ENCODE results near the gene UMODL1.
A peak's percentile ranks its signal among the peaks of the same experiment; 100 is the strongest.

The UMODL1 gene

DNA sequence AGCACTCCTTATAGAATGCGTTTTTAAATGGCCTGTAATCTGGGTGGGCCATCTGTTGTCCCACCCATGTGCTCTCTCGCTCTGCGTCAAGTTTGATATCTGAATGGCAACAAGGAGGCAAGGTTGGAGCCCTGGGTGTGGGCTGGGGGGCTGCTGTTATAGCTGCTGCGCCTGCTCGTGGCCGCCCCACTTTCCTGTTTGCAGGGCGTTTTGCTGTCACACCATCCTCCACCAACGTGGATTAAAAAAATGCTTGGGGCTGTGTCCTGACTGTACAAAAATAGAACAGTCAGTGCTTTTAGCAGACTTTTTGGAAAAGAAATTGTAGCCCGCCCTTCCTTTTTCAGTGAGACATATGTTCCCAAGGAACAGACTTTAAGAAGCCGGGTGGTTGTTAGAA, 25.4 kb downstream of the UMODL1 start:
- no peak for TF ChIP-seq RAD21 (IDR thresholded peaks at IDR 0.05; ENCODE audit: low read depth)
- TF ChIP-seq, protein P1, sequence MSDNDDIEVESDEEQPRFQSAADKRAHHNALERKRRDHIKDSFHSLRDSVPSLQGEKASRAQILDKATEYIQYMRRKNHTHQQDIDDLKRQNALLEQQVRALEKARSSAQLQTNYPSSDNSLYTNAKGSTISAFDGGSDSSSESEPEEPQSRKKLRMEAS (IDR thresholded peaks at IDR 0.05): no peak

DNA sequence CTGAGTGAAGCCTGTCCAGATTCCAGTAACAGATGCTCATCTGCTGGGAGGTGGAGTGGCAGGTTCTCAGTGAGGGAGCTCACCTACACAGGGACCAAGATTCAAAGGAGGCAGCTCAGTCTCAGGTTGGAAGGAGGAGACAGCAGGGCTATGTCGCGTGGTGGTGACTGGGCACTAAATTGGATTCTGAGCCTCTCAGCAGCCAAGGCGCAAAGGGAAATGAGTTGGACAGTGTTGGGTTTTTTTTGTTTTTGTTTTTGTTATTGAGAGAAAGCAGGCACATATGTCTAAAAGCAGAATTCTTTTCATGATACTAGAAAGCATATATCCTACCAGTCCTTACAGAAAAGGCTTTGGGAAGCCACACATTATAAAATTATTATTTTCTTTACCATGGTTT, 26.2 kb downstream of the UMODL1 start:
- TF ChIP-seq RAD21 (IDR thresholded peaks at IDR 0.05; ENCODE audit: low read depth) (no peak), TCF12 (IDR thresholded peaks at IDR 0.05; ENCODE audit: low read depth) (no peak), TAF1 (IDR thresholded peaks at IDR 0.05; ENCODE audit: low read depth) (no peak), NFIC (IDR thresholded peaks at IDR 0.05) (no peak)
- TF ChIP-seq, protein P1 (IDR thresholded peaks at IDR 0.05): no peak
- TF ChIP-seq, protein P2, sequence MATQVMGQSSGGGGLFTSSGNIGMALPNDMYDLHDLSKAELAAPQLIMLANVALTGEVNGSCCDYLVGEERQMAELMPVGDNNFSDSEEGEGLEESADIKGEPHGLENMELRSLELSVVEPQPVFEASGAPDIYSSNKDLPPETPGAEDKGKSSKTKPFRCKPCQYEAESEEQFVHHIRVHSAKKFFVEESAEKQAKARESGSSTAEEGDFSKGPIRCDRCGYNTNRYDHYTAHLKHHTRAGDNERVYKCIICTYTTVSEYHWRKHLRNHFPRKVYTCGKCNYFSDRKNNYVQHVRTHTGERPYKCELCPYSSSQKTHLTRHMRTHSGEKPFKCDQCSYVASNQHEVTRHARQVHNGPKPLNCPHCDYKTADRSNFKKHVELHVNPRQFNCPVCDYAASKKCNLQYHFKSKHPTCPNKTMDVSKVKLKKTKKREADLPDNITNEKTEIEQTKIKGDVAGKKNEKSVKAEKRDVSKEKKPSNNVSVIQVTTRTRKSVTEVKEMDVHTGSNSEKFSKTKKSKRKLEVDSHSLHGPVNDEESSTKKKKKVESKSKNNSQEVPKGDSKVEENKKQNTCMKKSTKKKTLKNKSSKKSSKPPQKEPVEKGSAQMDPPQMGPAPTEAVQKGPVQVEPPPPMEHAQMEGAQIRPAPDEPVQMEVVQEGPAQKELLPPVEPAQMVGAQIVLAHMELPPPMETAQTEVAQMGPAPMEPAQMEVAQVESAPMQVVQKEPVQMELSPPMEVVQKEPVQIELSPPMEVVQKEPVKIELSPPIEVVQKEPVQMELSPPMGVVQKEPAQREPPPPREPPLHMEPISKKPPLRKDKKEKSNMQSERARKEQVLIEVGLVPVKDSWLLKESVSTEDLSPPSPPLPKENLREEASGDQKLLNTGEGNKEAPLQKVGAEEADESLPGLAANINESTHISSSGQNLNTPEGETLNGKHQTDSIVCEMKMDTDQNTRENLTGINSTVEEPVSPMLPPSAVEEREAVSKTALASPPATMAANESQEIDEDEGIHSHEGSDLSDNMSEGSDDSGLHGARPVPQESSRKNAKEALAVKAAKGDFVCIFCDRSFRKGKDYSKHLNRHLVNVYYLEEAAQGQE (IDR thresholded peaks at IDR 0.05; ENCODE audit: low read depth): no peak

DNA sequence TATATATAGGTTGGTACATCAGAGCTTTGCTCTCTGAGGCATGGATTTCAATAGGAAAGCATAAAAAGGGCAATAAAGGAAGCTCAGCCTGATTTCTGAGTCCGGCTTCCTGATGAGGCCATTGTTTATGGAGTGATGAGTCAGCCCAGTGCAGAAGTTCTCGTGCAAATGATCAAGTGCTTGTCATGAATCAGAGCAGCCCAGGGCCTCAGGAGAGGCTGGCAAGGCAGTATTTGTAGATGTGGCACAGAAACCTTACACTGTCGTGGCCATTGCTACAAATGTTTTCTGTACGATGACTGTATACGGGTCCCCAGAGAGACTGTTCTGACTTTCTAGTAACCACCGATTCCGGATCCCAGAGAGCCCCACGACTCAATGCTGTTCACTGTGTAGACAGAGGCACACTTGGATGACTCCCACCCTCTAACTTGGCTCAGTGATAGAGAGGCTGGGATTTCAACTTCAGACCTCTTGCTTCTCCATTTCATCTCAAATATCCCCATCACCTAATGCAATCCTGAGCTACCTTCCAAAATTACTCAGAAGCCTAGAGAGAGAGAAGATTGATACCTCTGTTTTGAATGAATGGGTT, 26.8 kb downstream of the UMODL1 start:
- TF ChIP-seq TCF12 (IDR thresholded peaks at IDR 0.05; ENCODE audit: low read depth): peak; percentile 60
- TF ChIP-seq EP300 (IDR thresholded peaks at IDR 0.05; ENCODE audit: borderline replicate concordance): peak; percentile 34; the same call in 1 of the 2 replicates
- TF ChIP-seq, protein P1 (IDR thresholded peaks at IDR 0.05): no peak; the same call in 1 of the 2 replicates

DNA sequence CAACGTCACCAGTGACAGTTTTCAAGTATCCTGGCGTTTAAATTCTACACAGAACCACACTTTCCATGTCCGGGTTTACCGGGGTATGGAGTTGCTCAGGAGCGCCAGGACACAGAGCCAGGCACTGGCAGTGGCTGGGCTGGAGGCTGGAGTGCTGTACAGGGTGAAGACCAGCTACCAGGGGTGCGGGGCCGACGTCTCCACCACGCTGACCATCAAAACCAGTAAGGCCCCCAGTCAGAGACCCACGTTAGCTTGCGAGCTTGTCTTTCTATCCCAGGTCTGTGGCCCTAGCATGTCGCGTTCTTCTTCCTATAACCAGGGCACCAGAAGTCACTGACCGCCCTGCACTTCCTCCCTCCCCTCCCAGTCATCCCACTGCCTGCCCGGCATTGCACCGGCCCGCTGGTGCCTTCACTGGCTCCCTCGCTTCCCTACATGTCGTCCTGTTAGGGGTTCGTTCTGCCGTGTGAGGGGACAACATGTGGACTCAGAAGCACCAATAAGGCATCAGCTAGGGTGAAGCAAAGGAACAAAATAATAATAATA, 27.9 kb downstream of the UMODL1 start:
- TF ChIP-seq, protein P2 (IDR thresholded peaks at IDR 0.05; ENCODE audit: low read depth): no peak
- TF ChIP-seq EP300 (IDR thresholded peaks at IDR 0.05; ENCODE audit: borderline replicate concordance) (no peak), CREB1 (IDR thresholded peaks at IDR 0.05; ENCODE audit: low read depth) (no peak), TAF1 (IDR thresholded peaks at IDR 0.05; ENCODE audit: low read depth) (no peak), RAD21 (IDR thresholded peaks at IDR 0.05; ENCODE audit: low read depth) (no peak), TCF12 (IDR thresholded peaks at IDR 0.05; ENCODE audit: low read depth) (no peak), TEAD4 (IDR thresholded peaks at IDR 0.05) (no peak), NFIC (IDR thresholded peaks at IDR 0.05) (no peak), EGR1 (IDR thresholded peaks at IDR 0.05) (no peak), FOXM1 (IDR thresholded peaks at IDR 0.05; ENCODE audit: borderline replicate concordance, low read depth) (no peak), ZBTB7A (IDR thresholded peaks at IDR 0.05; ENCODE audit: low read depth) (no peak), CEBPB (IDR thresholded peaks at IDR 0.05) (no peak)
- TF ChIP-seq, protein P3, sequence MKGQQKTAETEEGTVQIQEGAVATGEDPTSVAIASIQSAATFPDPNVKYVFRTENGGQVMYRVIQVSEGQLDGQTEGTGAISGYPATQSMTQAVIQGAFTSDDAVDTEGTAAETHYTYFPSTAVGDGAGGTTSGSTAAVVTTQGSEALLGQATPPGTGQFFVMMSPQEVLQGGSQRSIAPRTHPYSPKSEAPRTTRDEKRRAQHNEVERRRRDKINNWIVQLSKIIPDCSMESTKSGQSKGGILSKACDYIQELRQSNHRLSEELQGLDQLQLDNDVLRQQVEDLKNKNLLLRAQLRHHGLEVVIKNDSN (IDR thresholded peaks at IDR 0.05): no peak
- TF ChIP-seq, protein P1 (IDR thresholded peaks at IDR 0.05): no peak

DNA sequence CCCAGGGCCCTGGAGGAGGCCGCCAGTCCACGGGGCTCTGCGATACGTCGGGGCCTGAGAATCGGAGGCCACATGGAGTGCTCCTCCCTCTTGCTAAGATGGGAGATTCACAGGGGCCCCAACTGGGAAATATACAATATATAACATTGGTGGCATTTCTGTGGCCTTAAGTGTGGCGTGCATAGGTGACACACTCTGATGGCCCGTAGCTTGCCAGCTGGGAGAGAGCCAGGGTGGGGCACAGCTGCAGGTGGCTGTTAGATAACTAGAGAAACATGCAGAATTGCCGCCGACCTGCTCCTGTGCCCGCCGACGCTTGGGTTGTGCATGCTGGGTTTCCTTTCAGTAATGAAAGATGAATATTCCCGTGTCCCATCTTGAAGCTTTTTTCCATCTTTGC, 30.1 kb downstream of the UMODL1 start:
- TF ChIP-seq TAF1 (IDR thresholded peaks at IDR 0.05; ENCODE audit: low read depth): no peak
- TF ChIP-seq CREB1 (IDR thresholded peaks at IDR 0.05; ENCODE audit: low read depth): no peak
- TF ChIP-seq ZBTB7A (IDR thresholded peaks at IDR 0.05; ENCODE audit: low read depth): no peak
- no peak for TF ChIP-seq RAD21 (IDR thresholded peaks at IDR 0.05; ENCODE audit: low read depth)
- TF ChIP-seq TCF12 (IDR thresholded peaks at IDR 0.05; ENCODE audit: low read depth): no peak
- no peak for TF ChIP-seq NFIC (IDR thresholded peaks at IDR 0.05)
- TF ChIP-seq, protein P1 (IDR thresholded peaks at IDR 0.05): no peak
- TF ChIP-seq CEBPB (IDR thresholded peaks at IDR 0.05): no peak
- TF ChIP-seq, protein P3 (IDR thresholded peaks at IDR 0.05): no peak
- no peak for TF ChIP-seq YY1 (IDR thresholded peaks at IDR 0.05; ENCODE audit: low read depth)
- TF ChIP-seq, protein P2 (IDR thresholded peaks at IDR 0.05; ENCODE audit: low read depth): no peak
- no peak for TF ChIP-seq TEAD4 (IDR thresholded peaks at IDR 0.05)
- TF ChIP-seq FOXM1 (IDR thresholded peaks at IDR 0.05; ENCODE audit: borderline replicate concordance, low read depth): no peak
- TF ChIP-seq EGR1 (IDR thresholded peaks at IDR 0.05): no peak
- TF ChIP-seq EP300 (IDR thresholded peaks at IDR 0.05; ENCODE audit: borderline replicate concordance): no peak
